Mucosa of gallbladder (tissue), 1 donor: ENCODE results near the gene LAG3. TPM values are rescaled to one million over a fixed set of nuclear protein-coding genes. Genes with fewer than 3 reads are reported as not detected.
A peak's percentile ranks its signal among the peaks of the same experiment; 100 is the strongest.

Experiments used
- DNase-seq: peaks from one replicate; pipeline ENCODE4 v3.0.0-alpha.2; 2020; ENCODE audit warnings: low spot score
- total RNA-seq: library from RNA; stranded (reverse); gene quantifications from one replicate; pipeline ENCODE4 v1.2.1, GENCODE V29; 2021
- donor health status: DM: no; HTN: no; CAD: no.

Gene LAG3
- total RNA-seq, 1 donor from 2014 or later, result 1.4 TPM

DNA sequence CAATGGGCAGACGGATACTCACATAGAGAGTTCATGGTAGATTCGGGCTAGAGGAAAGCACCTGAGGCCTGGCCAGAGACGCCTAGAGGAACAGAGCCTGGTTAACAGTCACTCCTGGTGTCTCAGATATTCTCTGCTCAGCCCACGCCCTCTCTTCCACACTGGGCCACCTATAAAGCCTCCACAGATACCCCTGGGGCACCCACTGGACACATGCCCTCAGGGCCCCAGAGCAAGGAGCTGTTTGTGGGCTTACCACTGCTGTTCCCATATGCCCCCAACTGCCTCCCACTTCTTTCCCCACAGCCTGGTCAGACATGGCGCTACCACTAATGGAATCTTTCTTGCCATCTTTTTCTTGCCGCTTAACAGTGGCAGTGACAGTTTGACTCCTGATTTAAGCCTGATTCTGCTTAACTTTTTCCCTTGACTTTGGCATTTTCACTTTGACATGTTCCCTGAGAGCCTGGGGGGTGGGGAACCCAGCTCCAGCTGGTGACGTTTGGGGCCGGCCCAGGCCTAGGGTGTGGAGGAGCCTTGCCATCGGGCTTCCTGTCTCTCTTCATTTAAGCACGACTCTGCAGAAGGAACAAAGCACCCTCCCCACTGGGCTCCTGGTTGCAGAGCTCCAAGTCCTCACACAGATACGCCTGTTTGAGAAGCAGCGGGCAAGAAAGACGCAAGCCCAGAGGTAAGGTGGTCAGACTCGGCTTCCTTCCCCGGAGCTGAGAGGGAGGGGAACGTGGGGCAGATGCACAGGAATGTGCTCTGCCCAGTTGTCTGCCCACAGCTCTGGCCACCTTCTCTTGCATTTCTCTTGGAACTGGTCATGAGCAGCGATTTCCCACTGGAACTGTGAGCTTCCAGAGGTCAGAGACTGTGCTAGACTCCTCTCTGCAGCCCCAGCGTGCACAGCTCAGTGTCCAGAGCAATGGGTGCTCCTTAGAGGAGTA lies 16.9 kb downstream of the LAG3 start, which contains the start of gene CD4:
Gene CD4, plus strand, starts transcription at position 557 of the 953 bp plus-strand sequence. CDS start 10,611 bp downstream, outside the sequence.
- peak; percentile 68 for DNase-seq

DNA sequence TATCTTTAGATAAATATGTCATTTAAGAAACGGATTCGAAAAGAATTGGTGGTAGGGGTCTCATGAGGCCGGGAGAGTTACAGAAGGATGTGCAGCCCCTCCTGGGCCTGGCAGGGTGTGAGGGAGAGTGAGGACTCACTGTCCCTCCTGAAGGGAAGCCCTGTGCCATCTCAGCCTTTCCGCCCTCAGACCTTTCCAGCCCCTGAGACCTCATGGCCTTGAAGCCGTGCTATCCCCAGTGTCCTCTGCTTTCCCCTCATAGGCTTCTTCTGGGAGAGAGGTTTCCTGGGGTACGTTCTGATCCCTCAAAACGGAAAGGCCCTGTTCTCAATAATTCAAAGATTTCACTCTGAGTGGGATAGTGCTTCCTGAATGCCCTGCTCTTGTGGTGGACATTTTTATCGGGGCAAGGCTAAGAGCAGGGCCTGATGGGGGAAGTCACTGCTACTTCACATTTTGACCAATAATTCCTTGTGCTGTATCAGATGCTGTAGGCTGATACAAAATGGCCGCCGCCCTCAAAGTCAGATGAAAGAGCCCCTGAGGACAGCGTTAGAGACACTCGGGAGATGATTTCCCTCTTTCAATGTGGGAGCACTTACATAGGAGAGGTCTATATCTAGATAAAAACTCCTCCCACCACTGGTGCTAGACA lies 18.3 kb downstream of the LAG3 start:
- DNase-seq, result no peak

DNA sequence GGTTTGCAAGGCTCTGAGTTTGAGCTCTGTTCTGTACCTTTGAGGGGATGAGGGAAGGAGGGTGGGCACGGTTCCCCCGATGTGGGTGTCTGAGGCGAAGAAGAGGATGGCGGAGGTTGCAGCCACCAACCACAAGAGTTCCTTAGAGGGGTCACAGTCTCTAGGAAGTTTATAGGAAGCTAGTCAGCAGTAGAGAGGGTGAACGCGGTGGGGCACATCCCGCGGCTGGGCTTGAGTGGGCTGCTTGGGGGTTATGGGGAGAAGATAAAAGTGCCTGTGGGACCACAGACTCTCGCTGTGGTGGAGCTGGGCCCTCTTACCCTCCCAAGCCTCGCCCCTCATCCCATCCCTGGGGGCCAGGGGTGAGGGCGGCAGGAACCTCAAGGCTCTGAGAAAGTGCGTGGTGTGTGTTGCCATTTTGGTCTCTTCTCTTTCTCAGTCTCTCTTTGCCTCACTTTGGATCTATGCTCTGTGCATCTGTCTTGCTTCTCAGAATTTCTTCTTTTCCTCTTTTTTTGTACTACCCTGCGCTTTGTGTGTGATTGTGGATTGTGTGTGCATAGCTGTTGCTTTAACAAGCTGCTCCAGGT lies 19.7 kb downstream of the LAG3 start:
- no peak for DNase-seq

DNA sequence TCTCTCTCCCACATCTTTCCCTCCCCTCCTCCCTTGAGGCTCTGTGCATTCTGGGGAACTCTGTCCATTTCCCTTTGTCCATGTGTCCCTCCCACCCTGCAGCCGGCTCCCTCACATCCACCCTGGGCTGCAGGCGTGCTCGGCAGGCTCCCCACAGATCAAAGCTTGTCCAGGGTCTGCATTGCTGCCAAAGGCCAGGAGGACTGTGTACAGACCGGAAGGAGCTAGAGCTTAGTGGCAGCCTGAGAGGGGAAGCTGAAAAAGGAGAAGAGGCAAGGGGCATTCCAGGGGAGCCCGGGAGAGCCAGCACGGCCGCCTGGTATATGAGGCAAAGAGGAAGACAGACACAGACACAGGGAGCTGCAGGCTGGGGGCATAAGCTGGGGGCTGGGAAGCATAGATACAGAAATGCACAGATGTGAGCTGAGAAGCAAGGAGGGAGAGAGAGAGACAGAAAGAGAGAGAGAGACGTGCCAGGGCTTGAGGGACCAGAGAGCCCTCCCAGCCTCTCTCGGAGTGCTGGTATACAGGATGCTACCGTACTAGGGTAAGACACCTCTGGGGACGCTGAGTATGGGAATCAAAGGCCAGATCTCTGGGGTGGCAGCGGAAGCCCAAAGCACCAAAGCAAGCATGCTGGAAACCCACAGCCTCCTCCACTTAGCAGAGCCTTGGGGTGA lies 20.3 kb downstream of the LAG3 start:
- no peak for DNase-seq

DNA sequence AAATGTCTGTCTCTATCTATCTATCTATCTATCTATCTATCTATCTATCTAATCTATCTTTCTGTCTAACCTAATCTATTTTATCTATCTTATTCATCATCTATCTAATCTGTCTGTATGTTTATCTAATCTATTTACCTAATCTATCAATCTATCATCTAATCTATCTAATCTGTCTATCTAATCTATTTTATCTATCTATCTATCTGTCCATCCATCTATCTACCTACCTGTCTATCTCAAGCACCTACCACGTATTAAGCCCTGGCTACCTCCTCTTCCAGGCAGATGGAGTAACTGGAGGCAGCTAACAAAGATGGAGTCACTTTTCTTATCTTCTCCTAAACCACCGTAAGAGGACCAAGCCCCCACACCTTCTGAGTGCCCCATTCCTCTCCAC lies 22.8 kb downstream of the LAG3 start:
- DNase-seq, result no peak

DNA sequence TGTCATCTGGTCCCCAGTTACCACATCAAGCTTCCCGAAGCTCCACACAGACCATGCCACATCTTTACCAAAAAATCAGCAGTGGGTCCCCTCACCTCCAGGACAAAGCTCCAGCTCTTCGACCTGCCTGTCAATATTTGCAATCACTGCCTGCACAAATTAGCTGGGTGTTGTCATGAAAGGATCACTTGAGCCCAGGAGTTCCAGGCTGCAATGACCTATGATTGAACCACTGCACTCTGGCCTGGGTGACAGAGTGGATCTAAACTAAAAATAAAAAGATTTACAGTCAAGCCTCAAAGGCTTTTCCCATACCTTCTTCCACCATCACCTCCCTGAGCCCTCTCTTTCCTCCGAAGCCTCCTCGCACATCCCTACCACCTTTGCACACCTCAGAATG lies 24.3 kb downstream of the LAG3 start:
- no peak for DNase-seq

DNA sequence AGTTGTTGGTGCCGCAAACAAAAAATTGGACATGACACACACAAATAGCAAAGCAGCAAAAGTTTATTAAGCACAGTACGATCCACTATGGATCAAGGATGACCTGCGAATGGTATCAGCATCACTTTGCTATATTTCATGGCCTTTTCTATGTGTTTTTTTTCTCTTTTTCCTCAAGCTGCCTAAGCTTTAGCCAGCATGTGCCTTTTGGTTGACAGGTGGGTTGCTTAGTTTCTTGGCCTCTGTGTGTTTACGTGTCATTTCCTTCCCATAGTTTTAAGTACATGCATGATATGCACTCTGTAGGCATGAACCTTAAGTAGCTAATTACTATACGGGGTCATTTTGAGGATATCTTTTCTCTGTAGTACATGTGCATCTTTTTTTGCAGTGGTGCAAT lies 26.8 kb downstream of the LAG3 start:
- no peak for DNase-seq

DNA sequence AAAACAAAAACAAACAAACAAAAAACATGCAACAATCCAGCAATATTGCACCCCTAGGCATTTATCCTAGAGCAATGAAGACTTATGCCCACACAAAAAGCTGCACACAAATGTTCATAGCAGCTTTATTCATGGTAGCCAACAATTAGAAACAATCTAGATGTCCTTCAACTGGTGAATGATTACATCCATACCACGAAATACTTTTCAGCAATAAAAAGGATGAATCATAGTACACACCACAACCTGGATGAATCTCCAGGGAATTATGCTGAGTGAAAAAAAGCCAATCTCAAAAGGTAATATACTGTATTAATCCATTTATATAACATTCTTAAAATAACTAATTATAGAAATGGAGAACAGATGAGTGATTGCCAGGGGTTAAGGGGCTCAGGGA lies 34.9 kb downstream of the LAG3 start:
- no peak for DNase-seq

DNA sequence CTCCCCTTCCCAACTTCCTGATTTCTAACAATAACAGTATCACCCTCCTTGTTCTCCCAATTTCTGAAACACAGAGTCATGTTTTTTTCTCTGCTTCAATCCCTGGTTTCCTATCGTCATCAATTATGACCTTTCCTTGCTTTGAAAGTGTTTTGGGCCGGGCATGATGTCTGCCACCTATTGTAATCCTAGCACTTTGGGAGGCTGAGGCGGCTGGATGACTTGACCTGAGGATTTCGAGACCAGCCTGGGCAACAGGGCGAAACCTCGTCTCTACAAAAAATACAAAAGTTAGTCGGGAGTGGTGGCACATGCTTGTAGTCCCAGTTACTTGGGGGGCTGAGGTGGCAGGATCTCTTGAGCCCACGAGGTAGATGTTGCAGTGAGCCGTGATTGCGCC lies 36.7 kb downstream of the LAG3 start:
- DNase-seq, result no peak

DNA sequence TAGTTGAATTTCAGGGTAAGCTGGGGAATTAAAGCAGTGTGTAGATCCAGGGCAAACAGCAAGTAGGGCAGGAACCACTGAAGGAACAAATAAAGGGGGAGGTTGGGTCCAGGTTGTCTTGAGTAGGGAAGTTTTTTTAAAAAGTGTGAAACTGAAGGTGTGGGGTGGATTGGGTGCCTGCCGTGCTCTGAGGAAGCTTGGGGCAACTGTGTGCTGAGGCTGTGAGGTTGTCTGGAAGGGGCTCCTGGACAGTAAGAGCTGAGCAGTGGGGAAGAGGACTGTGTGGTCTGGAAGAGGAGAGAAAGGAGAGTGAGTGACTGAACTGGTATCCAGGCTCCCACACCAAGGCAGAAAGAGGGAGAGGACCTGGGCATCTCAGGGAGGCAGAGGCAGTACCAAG lies 38.4 kb downstream of the LAG3 start:
- no peak for DNase-seq

DNA sequence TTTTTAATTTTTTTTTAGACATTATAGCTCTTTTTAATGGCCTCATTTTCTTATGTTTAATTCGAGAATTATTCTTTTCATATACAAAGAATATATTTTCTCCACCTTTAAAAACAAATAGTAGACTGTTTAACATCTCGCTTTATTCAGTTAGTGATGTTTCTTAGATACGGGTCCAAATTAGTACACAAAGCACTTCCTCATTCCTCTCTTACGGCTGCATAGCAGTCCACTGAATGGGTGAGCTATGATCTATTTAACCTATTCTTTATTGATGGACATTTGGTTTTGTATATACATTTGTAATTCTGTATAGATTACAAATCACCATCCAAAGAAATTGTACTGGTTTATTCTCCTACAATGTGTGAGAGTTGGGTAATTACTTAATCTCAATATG lies 41.0 kb downstream of the LAG3 start:
- no peak for DNase-seq

DNA sequence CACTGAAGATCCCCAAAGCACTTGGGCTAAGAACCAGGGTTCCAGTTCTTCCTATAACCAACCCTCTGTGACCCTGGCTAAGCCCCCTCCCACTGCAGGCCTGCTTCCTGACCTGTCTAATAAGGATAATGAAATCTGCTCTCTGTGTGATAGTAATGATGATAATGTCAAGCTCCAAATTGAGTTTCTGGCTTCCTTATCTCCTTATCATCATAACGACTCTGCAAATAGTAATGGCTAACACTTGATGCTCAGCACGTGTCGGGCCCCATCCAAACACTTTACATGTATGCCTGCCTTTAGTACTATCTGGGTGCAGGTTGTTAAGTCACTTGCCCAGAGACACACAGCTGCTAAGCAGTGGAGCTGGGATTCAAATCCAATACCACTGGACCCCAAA lies 44.3 kb downstream of the LAG3 start:
- DNase-seq, result no peak

DNA sequence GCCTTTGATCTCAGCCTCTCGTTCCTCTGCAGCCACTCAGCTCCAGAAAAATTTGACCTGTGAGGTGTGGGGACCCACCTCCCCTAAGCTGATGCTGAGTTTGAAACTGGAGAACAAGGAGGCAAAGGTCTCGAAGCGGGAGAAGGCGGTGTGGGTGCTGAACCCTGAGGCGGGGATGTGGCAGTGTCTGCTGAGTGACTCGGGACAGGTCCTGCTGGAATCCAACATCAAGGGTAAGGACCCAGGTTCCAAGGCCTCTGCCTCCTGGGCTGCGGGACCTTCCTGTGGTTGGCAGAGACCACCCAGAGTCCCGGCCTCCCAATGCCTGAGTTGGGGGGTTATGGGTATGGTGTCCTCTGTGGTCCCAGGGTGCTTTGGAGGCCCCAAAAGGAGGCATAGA lies 44.8 kb downstream of the LAG3 start:
- DNase-seq, result no peak

DNA sequence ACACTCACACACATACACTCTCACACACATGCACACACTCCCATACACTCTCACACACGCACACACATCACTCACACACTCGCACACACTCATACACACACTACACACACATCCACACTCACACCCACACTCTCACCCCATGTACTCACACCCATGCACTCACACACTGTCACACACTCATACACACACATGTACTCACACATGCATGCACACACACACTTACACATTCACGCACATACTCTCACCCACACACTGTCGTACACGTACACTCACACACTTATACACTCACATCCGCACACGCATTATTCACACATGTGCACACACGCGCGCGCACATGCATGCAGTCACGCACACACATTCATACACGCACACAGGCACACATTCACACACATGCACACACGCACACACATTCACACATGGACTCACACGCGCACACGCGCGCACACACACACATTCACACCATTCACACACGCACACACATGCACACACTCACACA lies 45.4 kb downstream of the LAG3 start:
- no peak for DNase-seq

DNA sequence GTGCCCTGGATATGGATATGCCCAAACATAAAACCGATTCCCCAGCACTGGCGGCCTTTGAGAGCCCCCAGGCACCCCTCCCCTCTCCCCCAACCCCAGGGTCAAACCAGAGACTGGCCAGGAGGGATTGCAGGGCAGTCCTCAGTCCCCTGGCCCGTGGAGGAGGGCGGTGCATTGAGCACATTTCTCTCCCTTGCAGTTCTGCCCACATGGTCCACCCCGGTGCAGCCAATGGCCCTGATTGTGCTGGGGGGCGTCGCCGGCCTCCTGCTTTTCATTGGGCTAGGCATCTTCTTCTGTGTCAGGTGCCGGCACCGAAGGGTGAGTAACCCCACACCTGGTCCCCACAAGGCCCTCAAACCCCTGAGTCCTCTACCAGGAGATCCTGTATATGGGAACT lies 45.9 kb downstream of the LAG3 start:
- DNase-seq, result no peak

DNA sequence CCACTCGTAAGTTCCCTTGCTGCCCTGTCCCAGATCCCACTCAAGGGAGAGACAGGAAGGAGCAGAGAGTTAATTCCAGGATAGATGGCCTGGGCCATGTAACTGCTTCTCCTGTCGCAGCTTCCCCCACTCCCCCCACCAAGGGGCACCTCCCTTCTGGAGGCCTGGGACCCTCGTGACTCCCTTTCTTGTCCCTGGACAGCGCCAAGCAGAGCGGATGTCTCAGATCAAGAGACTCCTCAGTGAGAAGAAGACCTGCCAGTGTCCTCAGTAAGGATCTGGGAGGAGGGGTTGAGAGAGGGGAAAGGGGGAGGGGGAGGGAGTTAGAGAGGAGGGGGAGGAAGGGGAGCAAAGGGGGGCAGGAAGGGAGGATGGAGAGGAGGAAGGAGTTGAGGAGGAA lies 46.3 kb downstream of the LAG3 start:
- no peak for DNase-seq

DNA sequence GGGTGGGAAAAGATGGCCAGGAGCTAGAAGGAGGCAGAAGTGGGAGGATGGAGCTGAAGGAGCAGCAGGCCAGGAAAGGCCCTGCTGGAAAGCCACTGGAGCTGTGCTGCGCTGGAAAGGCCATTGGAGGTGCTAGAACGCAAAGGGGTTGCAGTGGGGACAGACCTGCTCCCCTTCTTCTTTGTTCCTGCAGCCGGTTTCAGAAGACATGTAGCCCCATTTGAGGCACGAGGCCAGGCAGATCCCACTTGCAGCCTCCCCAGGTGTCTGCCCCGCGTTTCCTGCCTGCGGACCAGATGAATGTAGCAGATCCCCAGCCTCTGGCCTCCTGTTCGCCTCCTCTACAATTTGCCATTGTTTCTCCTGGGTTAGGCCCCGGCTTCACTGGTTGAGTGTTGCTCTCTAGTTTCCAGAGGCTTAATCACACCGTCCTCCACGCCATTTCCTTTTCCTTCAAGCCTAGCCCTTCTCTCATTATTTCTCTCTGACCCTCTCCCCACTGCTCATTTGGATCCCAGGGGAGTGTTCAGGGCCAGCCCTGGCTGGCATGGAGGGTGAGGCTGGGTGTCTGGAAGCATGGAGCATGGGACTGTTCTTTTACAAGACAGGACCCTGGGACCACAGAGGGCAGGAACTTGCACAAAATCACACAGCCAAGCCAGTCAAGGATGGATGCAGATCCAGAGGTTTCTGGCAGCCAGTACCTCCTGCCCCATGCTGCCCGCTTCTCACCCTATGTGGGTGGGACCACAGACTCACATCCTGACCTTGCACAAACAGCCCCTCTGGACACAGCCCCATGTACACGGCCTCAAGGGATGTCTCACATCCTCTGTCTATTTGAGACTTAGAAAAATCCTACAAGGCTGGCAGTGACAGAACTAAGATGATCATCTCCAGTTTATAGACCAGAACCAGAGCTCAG lies 47.0 kb downstream of the LAG3 start:
- no peak for DNase-seq

DNA sequence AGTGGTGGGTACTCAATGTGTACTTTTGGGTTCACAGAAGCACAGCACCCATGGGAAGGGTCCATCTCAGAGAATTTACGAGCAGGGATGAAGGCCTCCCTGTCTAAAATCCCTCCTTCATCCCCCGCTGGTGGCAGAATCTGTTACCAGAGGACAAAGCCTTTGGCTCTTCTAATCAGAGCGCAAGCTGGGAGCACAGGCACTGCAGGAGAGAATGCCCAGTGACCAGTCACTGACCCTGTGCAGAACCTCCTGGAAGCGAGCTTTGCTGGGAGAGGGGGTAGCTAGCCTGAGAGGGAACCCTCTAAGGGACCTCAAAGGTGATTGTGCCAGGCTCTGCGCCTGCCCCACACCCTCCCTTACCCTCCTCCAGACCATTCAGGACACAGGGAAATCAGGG lies 47.8 kb downstream of the LAG3 start:
- no peak for DNase-seq

DNA sequence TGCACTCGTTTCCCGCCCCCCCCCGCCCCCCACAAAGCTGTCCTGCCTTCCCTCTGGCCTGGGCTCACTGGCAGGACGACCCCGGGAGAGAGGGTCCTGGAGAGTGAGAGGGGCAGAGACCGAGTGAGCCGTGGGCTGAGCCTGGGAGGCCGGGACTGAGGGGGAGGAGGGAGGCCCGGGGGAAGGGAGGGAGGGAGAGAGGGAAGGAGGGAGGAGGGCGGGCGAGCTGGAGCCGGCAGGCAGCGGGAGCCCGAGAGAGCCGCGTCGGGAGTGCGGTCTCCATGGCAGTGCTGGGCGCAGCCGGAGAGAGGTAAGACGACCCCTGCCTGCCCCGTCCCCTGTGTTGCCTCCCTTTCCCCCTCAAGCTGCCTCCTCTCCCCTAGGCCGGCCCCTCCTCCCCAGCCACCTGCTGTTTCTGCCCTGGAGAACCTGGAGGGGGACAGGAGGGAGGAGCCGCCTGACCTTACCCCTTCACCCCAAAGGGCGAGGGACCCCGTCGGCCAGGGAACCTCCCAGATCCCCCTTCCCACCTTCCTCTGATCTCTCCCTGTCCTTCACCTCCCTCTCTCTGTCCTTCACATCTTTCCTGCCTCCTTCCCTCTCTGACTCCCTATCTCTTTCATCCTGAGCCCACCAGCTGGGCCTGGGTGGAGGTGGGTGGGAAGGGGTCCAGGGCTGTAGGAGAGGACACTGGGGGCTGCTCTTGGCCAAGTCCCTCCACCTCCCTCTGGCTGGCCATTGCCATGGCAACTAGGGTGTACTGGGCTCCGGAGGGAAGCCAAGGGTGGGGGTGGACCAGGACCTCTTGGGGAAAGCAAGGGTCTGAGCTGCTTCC lies 49.5 kb downstream of the LAG3 start, which contains the start of gene GPR162:
Gene GPR162, plus strand, starts transcription at position 231 of the 835 bp plus-strand sequence. CDS start 2,078 bp downstream, outside the sequence.
- DNase-seq, result no peak
